Measurements from ENCODE around the gene KLHDC8B.
A peak's percentile ranks its signal among the peaks of the same experiment; 100 is the strongest.

Gene KLHDC8B

GRCh38 chr3:49171119-49171774 lies at the start of gene KLHDC8B:
Gene KLHDC8B (plus strand): TSS chr3:49171598. CDS start chr3:49172770, 1,172 bp downstream.
- DNase-seq (ENCODE audit: low spot score) = peak; percentile 79

GRCh38 chr3:49122022-49122421 lies 49.4 kb upstream of the KLHDC8B start:
- no peak for DNase-seq (ENCODE audit: low spot score)

- no peak for DNase-seq (ENCODE audit: low spot score)
Measured at GRCh38 chr3:49122451-49122850, 48.9 kb upstream of the KLHDC8B start.

GRCh38 chr3:49122886-49123545 lies 48.4 kb upstream of the KLHDC8B start:
- no peak for DNase-seq (ENCODE audit: low spot score)

- no peak for DNase-seq (ENCODE audit: low spot score)
Measured at GRCh38 chr3:49123687-49124086, 47.7 kb upstream of the KLHDC8B start.

- no peak for DNase-seq (ENCODE audit: low spot score)
Measured at GRCh38 chr3:49124203-49124602, 47.2 kb upstream of the KLHDC8B start.

GRCh38 chr3:49124991-49125670 lies 46.3 kb upstream of the KLHDC8B start:
- DNase-seq (ENCODE audit: low spot score) = no peak

- no peak for DNase-seq (ENCODE audit: low spot score)
Measured at GRCh38 chr3:49131040-49131439, 40.4 kb upstream of the KLHDC8B start.

GRCh38 chr3:49131576-49131975 lies 39.8 kb upstream of the KLHDC8B start:
- no peak for DNase-seq (ENCODE audit: low spot score)

- no peak for DNase-seq (ENCODE audit: low spot score)
Measured at GRCh38 chr3:49132073-49132436, 39.3 kb upstream of the KLHDC8B start.

GRCh38 chr3:49132437-49133225 lies 38.8 kb upstream of the KLHDC8B start, which contains the start of gene LAMB2:
Gene LAMB2 (minus strand): TSS chr3:49133050. CDS start chr3:49132867, 183 bp downstream.
- no peak for DNase-seq (ENCODE audit: low spot score)

GRCh38 chr3:49133226-49133951 lies 38.0 kb upstream of the KLHDC8B start:
- no peak for DNase-seq (ENCODE audit: low spot score)

- DNase-seq (ENCODE audit: low spot score) = no peak
Measured at GRCh38 chr3:49134471-49135265, 36.7 kb upstream of the KLHDC8B start.

- no peak for DNase-seq (ENCODE audit: low spot score)
Measured at GRCh38 chr3:49135499-49135898, 35.9 kb upstream of the KLHDC8B start.

GRCh38 chr3:49140080-49140479 lies 31.3 kb upstream of the KLHDC8B start:
- no peak for DNase-seq (ENCODE audit: low spot score)

GRCh38 chr3:49148159-49148558 lies 23.2 kb upstream of the KLHDC8B start:
- no peak for DNase-seq (ENCODE audit: low spot score)

- DNase-seq (ENCODE audit: low spot score) = no peak
Measured at GRCh38 chr3:49151610-49152009, 19.8 kb upstream of the KLHDC8B start.

- no peak for DNase-seq (ENCODE audit: low spot score)
Measured at GRCh38 chr3:49153349-49153912, 18.0 kb upstream of the KLHDC8B start.

GRCh38 chr3:49157289-49157688 lies 14.1 kb upstream of the KLHDC8B start:
- DNase-seq (ENCODE audit: low spot score) = no peak

GRCh38 chr3:49158103-49158709 lies 13.2 kb upstream of the KLHDC8B start:
- DNase-seq (ENCODE audit: low spot score) = peak; percentile 63
